CD4-positive, alpha-beta T cell treated with Interleukin-10 for 1 hour (primary cell): ENCODE measurements around the gene PDE9A.
A peak's percentile ranks its signal among the peaks of the same experiment; 100 is the strongest.
"Not testable (repeated sequence)": the region's sequence is repeated elsewhere in the genome, so short reads cannot be mapped to it uniquely, and the experiment has no call there.

Experiments
- DNase-seq: peaks from one replicate; pipeline ENCODE4 v3.0.0-alpha.2; 2020

PDE9A gene

DNA sequence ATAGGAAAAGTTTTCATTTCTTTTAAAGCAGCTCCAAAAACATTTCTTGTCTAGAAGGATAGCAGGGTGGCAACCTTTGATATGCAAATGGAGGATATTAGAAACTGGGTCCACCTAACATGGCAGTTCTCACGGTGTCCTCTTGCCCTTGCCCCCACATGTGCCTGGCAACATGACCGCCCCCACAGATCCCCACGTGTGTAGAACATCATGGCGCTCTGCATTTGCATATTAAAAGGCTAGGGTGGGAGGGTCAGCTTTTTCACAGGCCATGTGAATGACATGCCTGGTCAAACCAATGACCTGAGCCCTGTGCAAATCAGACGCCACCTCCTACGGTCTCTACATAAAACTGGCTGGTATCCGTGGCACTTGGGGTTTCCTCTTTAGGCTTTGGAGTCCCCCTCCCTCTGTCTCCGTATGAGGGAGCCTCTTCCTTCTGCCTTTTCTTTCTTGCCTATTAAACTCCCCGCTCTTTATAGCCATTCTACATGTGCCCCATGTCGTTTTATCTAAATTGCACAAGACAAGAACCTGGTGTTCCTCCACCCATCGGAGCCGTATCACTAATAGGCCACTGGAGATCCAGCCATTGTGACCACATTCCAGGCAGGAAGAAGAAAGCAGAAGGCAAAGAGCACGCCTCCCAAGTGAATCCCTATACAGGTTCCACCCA lies 154.7 kb downstream of the PDE9A start:
- no peak for DNase-seq

DNA sequence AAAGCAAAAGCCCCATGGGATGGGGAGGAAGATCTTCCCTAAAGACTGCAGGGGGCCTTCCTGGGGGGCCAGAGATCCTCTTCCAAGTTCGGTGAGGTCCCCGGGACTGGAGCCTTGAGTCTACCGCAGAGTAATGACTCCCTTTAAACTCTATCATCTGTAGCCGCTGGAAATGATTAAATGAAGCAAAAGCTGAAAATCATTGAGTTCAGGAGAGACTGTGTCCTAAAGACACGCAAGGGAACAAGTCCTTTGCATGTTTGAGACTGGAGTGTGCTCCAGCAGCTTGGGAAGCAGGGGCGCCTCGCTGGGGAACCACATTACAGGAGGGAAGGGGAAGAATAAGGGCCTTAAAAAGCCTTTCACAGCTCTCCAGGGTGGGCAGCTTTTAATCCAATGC lies 155.8 kb downstream of the PDE9A start:
- no peak for DNase-seq

DNA sequence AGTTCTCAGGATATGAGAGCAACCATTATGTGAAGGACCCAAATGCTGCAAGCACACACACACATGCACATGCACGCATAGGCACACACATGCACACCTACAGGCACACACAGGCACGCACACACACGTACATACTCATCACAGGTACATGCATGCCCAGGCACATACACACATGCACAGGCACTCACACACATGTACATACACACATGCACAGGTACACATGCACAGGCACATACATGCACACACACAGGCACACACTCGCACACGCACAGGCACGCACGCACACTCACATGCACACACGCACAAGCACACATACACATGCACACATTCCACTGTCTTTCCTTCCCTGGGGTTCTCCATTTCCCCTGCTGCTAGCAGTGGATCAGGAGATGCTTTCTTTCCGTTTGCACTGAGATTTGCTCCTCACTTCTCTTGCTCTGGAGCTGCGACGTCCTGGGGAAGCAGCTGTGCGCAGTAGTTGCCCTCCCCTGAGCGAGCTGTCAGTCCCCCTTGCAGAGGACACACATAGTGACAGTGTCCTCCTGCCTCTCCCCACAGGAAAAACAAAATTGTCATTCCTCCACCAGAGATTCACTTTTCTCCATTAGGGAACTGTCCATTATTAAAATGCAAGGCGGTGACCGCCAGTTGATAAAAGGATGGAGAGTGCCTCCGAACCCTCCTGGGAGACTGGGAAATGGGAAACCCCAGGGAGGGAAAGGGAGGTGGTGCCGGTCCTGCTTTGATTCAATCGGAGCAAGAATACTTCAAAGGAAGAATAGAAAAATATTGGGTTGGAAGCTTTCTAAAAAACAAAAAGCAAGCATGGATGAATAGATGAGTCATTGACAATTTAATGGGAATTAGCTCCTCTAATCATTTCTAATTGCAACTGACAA lies 156.4 kb downstream of the PDE9A start:
- no peak for DNase-seq

DNA sequence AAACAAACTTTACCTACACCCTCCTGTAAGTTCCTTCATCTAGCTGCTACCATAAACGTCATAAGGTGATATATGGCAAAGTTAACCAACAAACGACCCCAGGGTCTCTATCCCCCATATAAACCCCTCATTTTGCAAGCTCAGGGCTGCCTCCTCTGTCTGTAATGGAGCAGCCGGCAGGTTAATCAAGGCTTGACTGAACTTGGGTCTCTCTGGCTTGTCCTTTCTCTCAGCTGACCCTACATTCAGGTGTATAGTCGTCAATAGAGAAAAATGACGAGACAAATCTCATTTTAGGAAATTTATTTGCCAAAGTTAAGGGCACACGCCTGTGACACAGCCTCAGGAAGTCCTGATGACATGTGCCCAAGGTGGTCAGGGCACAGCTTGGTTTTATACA lies 158.5 kb downstream of the PDE9A start:
- DNase-seq: no peak

DNA sequence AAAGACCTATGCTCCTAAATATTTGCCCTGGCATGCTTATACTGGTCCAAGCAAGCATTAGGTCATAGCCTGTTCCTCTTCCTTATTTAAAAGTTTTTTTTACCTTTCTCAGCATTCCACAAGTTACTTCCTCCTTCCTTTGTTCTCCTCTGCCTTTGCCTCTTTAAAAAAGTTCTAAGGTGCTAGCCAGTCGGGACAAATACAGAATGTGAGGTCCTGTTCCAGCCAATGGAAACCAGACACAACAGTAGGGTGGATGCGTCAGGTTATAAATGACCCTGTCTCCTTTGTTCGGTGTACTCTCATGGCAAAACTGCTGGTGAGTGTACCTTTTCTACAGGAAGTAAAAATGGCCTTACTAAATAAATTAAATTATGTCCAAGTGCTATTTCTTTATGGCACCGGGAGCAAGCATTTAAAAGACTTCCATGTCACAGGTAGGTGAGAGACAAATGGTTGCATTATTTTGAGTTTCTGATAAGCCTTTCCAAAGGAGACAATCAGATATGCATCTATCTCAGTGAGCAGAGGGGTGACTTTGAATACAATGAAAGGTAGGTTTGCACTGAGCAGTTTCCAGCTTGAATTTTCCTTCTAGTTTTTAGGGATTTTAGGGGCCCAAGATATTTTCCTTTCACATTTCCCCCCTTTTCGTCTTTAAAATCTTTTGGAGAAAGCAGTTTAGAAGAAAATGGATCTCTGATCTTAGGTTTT lies 159.3 kb downstream of the PDE9A start:
- not testable (repeated sequence) for DNase-seq

DNA sequence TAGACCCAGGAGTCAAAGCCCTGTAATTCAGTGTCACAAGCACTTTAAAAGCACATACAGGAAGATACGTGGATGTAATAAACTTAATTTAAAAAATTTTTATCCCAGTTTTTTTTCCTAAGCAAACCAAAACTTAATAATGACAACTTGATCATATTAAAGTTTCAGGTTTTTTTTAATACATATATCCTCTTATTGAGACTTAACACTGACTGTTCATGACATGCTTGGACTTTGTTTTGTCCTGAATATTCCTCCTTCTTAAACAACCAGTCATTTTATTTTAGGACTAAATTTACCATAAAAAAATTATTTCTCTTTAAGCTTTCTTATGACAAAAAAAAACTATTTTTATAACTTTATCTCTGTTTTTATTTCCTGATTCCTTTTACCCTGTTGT lies 161.8 kb downstream of the PDE9A start:
- no peak for DNase-seq

DNA sequence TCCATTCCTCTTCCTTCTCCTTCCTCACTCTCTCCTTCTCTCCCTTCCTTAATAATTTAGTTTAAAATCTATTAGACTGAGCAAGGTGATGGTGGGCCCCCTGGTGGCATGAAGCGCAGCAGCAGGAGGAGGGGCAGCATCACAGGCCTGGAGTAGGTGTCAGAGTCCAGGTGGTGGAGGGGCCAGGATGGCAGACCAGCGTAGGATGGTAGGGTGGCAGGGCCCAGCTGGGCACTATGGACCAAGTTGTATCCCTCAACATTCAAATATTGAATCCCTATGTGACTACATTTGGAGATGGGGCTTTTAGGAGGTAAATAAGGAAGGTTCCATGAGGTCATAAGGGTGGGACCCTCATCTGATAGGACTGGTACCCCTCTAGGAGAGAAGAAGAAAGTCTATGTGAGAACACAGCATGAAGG lies 164.9 kb downstream of the PDE9A start:
- peak; percentile 73 for DNase-seq

DNA sequence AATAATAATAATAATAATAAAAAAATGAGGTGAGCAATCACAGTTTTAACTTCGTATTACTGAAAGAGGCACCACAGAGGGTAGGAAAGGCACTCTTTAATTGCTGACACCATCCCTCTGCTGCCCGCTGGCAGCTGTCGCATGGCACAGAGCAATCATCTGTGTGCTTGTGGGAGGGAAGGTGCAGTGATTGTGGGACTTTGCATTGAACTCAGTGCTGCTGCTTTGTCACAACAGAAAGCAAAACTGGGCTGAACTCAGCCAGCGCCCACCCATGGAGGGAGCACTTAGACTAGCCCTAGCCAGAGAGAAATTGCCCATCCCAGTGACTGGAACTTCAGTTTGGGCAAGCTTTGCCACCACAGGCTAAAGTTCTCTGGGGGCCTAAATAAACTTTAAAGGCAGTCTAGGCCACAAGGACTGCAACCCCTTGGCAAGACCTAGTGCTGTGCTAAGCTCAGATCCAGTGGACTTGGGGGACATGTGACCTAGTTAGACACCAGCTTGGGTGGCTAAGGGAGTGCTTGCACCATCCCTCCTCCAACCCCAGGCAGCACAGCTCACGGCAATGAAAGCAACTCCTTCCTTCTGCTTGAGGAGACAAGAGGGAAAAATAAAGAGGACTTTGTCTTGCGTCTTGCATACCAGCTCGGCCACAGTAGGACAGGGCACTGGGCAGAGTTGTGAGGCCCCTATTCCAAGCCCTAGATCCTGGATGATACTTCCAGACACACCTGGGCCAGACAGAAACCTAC lies 166.6 kb downstream of the PDE9A start:
- DNase-seq: no peak

DNA sequence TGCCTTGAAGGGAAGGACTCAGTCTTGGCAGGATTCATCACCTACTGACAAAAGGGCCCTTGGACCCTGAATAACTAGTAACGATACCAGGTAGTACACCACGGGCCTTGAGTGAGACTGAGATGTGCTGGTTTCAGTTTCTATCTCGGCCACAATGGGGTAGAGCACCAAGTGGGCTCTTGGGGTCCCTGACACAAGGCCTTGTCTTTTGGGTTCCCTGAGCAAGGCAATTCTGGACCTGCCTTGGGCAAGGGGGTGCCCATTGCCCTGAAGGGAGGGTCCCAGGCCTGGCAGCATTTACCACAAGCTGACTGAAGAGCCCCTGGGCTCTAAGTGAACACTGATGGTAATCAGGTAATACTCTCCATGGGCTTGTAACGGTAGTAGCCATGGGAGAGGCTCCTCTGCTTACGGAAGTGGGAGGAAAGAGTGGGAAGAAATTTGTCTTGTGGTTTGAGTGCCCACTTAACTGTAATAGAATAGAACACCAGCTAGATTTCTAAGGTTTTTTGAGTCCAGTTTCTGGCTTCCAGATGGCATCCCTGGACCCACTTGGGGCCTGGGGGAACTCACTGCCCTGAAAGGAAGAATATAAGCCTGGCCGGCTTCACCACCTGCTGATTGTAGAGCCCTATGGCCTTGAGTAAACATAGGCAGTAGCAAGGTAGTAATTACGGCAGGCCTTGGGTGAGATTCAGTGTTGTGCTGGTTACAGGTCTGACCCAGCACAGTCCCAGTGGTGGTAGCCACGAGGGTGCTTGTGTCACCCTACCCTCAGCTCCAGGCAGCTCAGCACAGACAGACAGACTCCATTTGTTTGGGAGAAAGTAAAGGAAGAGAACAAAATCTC lies 167.4 kb downstream of the PDE9A start:
- no peak for DNase-seq
